CD14-positive monocyte (primary cell): ENCODE results near the gene KL. TPM values are rescaled to one million over a fixed set of nuclear protein-coding genes. Genes with fewer than 3 reads are reported as not detected.

Experiments
- DNase-seq, 3 donors: peaks; one replicate each; pipeline ENCODE4 v3.0.0-alpha.2; 2011 to 2022
- H2AFZ ChIP-seq: 2 replicates; pipeline ENCODE4 v1.6.0; 2012; ENCODE audit warnings: mild to moderate bottlenecking, low read depth, low read length, inconsistent platforms; ENCODE audit not compliant: insufficient read depth, poor library complexity, severe bottlenecking
- H3K27ac ChIP-seq, 2 donors: 1 replicate in 1 of 2; 2 replicates in 1 of 2; pipeline ENCODE4 v1.5.1; 2012 to 2013; ENCODE audit warnings: low read length in 2 of 2, control low read depth in 1 of 2, inconsistent platforms in 1 of 2, low read depth in 1 of 2, mild to moderate bottlenecking in 1 of 2
- H3K27me3 ChIP-seq, 2 donors: one replicate each; pipeline versions ENCODE4 v1.6.0 to v1.6.1; 2011 to 2013; ENCODE audit warnings: low read length in 2 of 2; ENCODE audit not compliant: control insufficient read depth in 2 of 2, insufficient read depth in 2 of 2
- H3K36me3 ChIP-seq, 2 donors: replicated peaks in 1 of 2; 1 replicate in 1 of 2; 2 replicates in 1 of 2; pipeline versions ENCODE4 v1.5.1 to v1.6.1; 2012 to 2013; ENCODE audit warnings: low read length in 2 of 2, control low read depth in 1 of 2, inconsistent platforms in 1 of 2, mild to moderate bottlenecking in 1 of 2; ENCODE audit not compliant: insufficient read depth in 2 of 2, control insufficient read depth in 1 of 2
- H3K4me1 ChIP-seq, 2 donors: 1 replicate in 1 of 2; 2 replicates in 1 of 2; pipeline versions ENCODE4 v1.5.1 to v1.6.1; 2012 to 2013; ENCODE audit warnings: low read length in 2 of 2, control low read depth in 1 of 2, inconsistent platforms in 1 of 2, mild to moderate bottlenecking in 1 of 2, moderate library complexity in 1 of 2; ENCODE audit not compliant: insufficient read depth in 2 of 2, control insufficient read depth in 1 of 2
- H3K4me2 ChIP-seq: replicated peaks from 2 replicates; pipeline ENCODE3; 2012; ENCODE audit warnings: low read length, moderate library complexity, mild to moderate bottlenecking; ENCODE audit not compliant: poor library complexity, severe bottlenecking; ENCODE audit errors: extremely low read depth
- H3K4me3 ChIP-seq, 3 experiments: fragments of 200-600 bp in 1 of 3; sonication (generic) in 1 of 3; replicated peaks in 1 of 3; 1 replicate in 2 of 3; 2 replicates in 1 of 3; pipeline ENCODE4 v1.5.1; 2011 to 2013; ENCODE audit warnings: low read length in 3 of 3, mild to moderate bottlenecking in 3 of 3, control low read depth in 2 of 3, low read depth in 2 of 3, inconsistent platforms in 1 of 3, moderate library complexity in 1 of 3
- H3K79me2 ChIP-seq: 2 replicates; pipeline ENCODE4 v1.6.0; 2012; ENCODE audit warnings: mild to moderate bottlenecking, control low read depth, inconsistent platforms, low read length, moderate library complexity; ENCODE audit not compliant: insufficient read depth
- H3K9ac ChIP-seq: 2 replicates; pipeline ENCODE4 v1.6.0; 2017; ENCODE audit warnings: low read length, mild to moderate bottlenecking; ENCODE audit not compliant: insufficient read depth, poor library complexity, severe bottlenecking
- H3K9me3 ChIP-seq, 2 donors: replicated peaks in 1 of 2; 1 replicate in 1 of 2; 2 replicates in 1 of 2; pipeline versions ENCODE4 v1.5.1 to v1.6.1; 2012 to 2013; ENCODE audit warnings: low read length in 2 of 2, control low read depth in 1 of 2; ENCODE audit not compliant: control insufficient read depth in 1 of 2, insufficient read depth in 1 of 2
- H4K20me1 ChIP-seq: 2 replicates; pipeline ENCODE4 v1.6.0; 2012; ENCODE audit warnings: mild to moderate bottlenecking, low read length, control low read depth, moderate library complexity; ENCODE audit not compliant: insufficient read depth
- H3K27ac Mint-ChIP-seq, 7 donors: one replicate each; pipeline ENCODE4 v1.8.0; 2020; ENCODE audit warnings: mild to moderate bottlenecking in 7 of 7, mixed read lengths in 7 of 7, moderate library complexity in 6 of 7, inconsistent platforms in 2 of 7
- H3K27me3 Mint-ChIP-seq, 3 donors: one replicate each; pipeline ENCODE4 v1.8.0; 2021 to 2022; ENCODE audit warnings: low read depth in 3 of 3, mild to moderate bottlenecking in 3 of 3, mixed read lengths in 3 of 3, moderate library complexity in 3 of 3, inconsistent platforms in 1 of 3
- H3K36me3 Mint-ChIP-seq, 2 donors: one replicate each; pipeline ENCODE4 v1.8.0; 2020; ENCODE audit warnings: mixed read lengths in 2 of 2, inconsistent platforms in 1 of 2, mild to moderate bottlenecking in 1 of 2
- H3K4me1 Mint-ChIP-seq: one replicate; pipeline ENCODE4 v1.8.0; 2020; ENCODE audit warnings: mild to moderate bottlenecking, mixed read lengths
- H3K4me3 Mint-ChIP-seq, 2 donors: one replicate each; pipeline ENCODE4 v1.8.0; 2020; ENCODE audit warnings: mild to moderate bottlenecking in 2 of 2, mixed read lengths in 2 of 2, moderate library complexity in 1 of 2
- H3K9me3 Mint-ChIP-seq, 7 donors: one replicate each; pipeline ENCODE4 v1.8.0; 2020 to 2022; ENCODE audit warnings: mixed read lengths in 7 of 7, mild to moderate bottlenecking in 6 of 7, moderate library complexity in 6 of 7, inconsistent platforms in 2 of 7
- CTCF ChIP-seq: fragments of 200-600 bp; IDR thresholded peaks from one replicate; pipeline ENCODE4 v1.8.0; 2022; ENCODE audit warnings: antibody characterized with exemption, mild to moderate bottlenecking
- WGBS: methylation state at CpG from one replicate; pipeline ENCODE4 v1.1.5; 2013; ENCODE audit warnings: missing lambda C conversion rate; ENCODE audit not compliant: insufficient coverage; 5-methylcytosine and 5-hydroxymethylcytosine counted together
- intact Hi-C, 2 donors: fragments of 100-400 bp; cut with micrococcal nuclease; formaldehyde crosslinking; loops; one replicate each; pipeline versions ENCODE4 v1.15.0 to v1.15.1; 2023
- polyA plus RNA-seq, 3 donors: library from polyadenylated mRNA; depleted of rRNA in 1 of 3; unstranded in 2 of 3; stranded (reverse) in 1 of 3; fragments of 300-500 nt in 2 of 3; fragments of >200 nt in 1 of 3; fragmentation: Illumina TruSeq in 2 of 3; gene quantifications; 1 replicate in 2 of 3; 2 replicates in 1 of 3; pipeline ENCODE4 v1.2.3, GENCODE V29; 2012 to 2021

KL gene
- polyA plus RNA-seq, 3 donors: 0.24 to 1.4 (median 0.75) TPM

DNA sequence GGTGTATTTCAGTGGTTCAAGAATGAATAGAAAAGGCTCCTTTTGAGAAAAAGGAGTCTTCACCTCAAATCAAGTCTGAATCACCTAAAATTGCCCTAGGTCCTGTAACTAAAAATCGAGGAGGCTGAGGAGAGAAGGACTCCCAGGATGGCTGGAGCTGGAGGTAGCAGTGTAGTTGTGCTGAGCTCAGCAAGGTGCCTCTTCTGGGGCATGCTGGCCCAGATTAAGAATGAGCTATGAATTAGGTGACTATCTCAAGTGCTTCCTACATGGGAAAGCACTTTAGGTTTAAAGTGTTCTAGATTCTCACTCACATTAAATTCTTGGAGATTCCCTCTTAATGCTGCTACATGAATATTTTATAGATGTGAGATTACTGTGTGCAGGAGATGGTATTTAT, 28.8 kb upstream of the KL start:
- H2AFZ ChIP-seq: no peak overlapping the region

GRCh38 chr13:32988608-32989289, 27.5 kb upstream of the KL start:
- no peak overlapping the region for H2AFZ ChIP-seq
- DNase-seq: no peak
- Mint-ChIP-seq H3K27ac (no peak overlapping the region), H3K4me3 (peak overlapping the region; percentile 35 to 77), H3K4me1 (peaks cover 9% of the 10 kb centered on the region), H3K27me3 (peaks cover 1 to 4% (median 3%) of the 10 kb centered on the region in 3 donors), H3K9me3 (peaks cover 0 to 6% (median 0%) of the 10 kb centered on the region in 7 donors), H3K36me3 (no peaks in the 10 kb centered on the region)
- H3K4me2 ChIP-seq: peak overlapping the region; percentile 68
- peak overlapping the region in 2 of 3 experiments; percentile 16 to 48 for H3K4me3 ChIP-seq
- no peaks in the 10 kb centered on the region for H3K79me2 ChIP-seq
- H3K9ac ChIP-seq: no peak overlapping the region
- H3K27ac ChIP-seq: no peak overlapping the region
- TF ChIP-seq CTCF: no peak
- intact Hi-C loops: no loop called here
- H3K4me1 ChIP-seq: peaks cover 4 to 10% of the 10 kb centered on the region in 2 donors
- H3K27me3 ChIP-seq: no peaks in the 10 kb centered on the region
- no peaks in the 10 kb centered on the region for H3K36me3 ChIP-seq
- H3K9me3 ChIP-seq: no peaks in the 10 kb centered on the region
- 32% methylated on average over 5 of the region's 8 CpGs for WGBS
- H4K20me1 ChIP-seq: no peaks in the 10 kb centered on the region

More for the DNA sequence above, 28.8 kb upstream of the KL start:
- Histone ChIP-seq H4K20me1 (no peaks in the 10 kb centered on the region), H3K4me2 (no peak overlapping the region), H3K4me1 (peaks cover 4 to 10% of the 10 kb centered on the region in 2 donors), H3K27ac (no peak overlapping the region), H3K9ac (no peak overlapping the region), H3K36me3 (no peaks in the 10 kb centered on the region), H3K4me3 (no peak overlapping the region), H3K9me3 (no peaks in the 10 kb centered on the region), H3K27me3 (no peaks in the 10 kb centered on the region), H3K79me2 (no peaks in the 10 kb centered on the region)
- Mint-ChIP-seq H3K36me3 (no peaks in the 10 kb centered on the region), H3K9me3 (peaks cover 0 to 6% (median 0%) of the 10 kb centered on the region in 7 donors), H3K27ac (no peak overlapping the region), H3K27me3 (peaks cover 1 to 4% (median 3%) of the 10 kb centered on the region in 3 donors), H3K4me3 (no peak overlapping the region), H3K4me1 (peaks cover 9% of the 10 kb centered on the region)
- intact Hi-C loops: no loop called here
- no CpG with 5 or more reads among the region's 1 CpG for WGBS
- no peak for TF ChIP-seq CTCF
- no peak for DNase-seq
